Measurements from ENCODE around the gene DYNC1I1.

DYNC1I1 gene

DNA sequence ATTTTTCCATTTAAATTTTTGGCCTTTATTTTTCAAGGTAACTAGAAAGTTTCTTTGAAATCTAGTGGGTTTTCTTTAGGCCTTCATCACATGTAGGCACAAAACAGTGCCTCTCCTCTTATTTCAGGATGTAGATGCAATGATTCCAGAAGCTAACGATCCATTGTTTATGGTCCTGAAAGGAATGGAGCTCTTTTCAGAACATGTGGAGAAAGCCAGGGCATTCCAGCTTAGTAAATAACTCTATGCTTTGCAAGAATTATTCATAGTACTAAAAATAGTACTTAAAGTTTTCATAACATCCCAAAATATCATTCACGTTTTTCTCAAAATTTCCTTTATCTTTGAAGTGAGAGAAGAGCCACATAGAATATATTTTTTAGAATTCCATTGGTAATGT, 91.3 kb downstream of the DYNC1I1 start:
- DNase-seq = no peak

DNA sequence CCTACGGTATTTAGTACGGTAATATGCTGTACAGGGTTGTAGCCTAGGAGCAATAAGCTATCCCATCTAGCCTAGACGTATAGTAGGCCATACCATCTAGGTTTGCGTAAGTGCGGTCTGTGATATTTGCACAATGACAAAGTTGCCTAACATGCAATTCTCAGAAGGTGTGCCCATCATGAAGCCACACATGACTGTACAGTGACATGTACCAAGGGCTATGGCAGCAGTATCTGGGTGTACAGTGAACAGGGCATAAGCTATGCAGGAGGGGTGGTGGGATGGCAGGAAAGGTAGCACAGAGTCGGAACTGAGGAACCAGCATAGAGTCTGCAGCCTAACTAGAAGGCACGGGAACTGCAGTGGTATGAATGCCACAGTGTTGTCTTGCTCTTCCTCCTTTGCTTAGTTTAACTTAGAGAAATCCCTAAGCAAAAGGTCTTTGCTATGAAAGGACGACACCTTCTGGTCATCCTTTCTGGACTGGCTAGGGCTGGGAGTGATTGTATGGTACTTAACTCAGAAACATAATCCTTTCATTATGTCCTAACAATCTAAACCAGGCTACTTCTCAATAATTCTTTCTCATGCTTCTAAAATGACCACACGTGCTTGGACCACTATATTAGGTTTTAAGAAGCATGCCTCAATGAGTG, 93.5 kb downstream of the DYNC1I1 start:
- no peak for DNase-seq

DNA sequence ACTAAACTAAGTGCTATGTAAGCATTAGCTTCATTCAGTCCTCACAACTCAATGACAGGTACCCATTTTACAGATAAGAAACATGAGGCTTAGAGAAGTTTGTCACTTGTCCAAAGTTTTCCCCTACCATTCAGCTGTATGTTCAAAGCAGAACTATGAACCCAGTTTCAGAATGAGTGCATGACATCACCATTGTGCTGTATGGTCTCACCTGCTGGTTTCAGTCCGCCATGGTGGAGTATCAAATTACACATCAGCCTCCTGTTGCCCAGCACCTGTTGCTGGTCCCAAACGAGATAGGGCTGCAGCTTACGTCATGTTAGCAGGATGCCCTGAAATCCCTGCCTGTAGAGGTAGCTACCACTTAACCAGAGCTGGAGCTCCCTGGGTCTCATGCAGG, 95.0 kb downstream of the DYNC1I1 start:
- DNase-seq = no peak

DNA sequence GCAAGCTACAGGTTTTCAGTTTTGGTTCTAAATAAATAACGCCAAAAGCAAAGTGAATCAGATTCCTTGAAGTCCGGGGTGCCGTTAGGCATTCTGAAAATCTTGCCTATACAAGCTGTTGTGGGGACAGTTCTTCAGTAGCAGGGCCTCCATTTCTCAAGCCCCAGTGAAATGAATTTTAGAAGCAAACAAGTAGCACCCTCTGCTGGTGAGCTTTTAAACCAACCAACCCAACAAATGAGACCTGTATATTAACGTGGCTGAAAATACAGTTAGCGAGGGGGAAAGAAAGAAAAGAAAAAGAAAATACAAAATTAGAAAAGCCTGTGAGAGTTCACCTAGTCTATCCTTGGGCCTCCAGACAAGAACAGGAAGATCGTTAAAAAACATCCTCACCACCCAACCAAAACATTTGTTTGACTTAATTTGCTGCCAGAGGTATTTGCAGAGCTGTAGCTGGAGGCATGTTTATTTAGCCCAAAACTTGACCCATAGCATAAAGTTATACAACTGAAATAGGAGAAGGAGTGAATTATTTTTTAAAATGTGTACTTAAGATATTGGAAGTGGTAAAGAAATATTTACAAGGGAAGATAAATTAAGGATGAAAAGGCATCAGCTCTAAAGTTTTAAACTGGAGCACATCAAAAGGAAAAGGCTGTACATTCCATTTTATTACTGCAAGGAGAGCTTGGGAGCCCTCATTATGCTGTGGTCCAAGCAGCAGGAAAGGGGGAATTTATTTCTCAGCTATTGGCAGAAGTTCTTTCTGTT, 98.9 kb downstream of the DYNC1I1 start:
- no peak for DNase-seq

DNA sequence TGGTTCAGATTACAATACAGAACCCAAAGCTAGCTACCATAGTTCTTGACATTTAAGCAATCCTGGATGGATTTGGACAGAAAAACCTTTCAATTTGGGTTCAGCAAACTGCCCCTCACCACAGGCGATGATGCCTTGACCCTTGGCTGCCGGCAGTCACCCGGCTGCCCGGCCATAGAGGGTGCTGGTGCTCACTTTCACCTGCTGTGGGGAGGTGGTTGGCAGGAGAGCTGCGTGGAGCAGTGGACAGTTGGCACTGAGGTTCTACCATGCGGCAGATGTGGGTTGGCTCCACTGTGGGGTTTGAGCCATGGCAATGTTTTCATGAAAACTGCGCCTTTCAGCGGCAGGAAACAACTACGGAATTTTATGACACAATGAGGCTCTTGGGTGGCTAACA, 99.5 kb downstream of the DYNC1I1 start:
- no peak for DNase-seq

DNA sequence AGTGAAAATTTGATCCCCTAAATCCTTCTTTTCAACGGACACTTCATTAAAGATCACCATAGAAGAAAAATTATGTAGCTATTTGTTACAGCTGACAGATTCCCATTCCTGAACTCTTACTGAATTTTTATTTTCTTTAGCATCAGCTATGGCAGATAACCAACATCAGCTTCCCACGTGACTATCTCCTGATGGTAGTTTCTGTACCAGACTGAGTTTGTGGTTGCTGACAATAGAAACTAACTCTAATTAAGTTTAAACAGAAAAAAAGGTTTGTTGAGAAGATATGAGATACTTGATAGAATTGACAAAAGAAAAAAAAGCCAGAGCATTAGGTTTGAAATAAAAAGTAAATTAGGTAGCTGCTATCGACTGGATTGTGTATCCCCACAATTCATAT, 101.8 kb downstream of the DYNC1I1 start:
- DNase-seq = no peak

DNA sequence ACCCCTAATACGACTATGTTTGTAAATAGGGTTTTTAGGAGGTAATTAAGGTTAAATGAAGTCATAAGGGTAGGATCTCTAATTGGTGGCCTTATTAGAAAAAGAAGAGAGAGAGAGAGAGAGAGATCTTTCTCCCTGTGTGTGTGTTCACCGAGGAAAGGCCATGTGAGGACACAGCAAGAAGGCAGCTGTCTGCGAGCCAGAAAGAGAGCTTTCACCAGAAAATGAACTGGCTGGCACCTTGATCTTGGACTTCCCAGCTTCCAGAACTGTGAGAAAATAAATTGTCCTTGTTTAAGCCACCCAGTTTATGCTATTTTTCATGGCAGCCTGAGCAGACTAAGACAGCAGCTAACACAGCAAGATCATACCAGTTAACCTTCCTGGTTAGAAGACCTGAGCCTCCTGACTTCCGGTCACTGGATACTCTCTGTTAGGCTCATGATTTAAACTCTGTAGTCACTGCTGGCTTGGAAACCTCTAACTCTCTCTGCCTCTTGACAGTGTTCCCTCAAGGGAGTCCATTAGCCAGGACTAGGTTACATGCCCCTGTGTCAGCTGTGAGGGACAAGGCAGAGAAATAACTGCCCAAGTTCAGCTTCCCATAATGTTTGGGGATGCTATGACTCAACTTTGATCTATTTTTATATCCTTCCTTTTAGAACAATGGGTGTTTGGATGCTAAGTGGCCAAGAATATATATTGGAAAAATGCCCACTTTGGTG, 102.3 kb downstream of the DYNC1I1 start:
- DNase-seq = no peak

DNA sequence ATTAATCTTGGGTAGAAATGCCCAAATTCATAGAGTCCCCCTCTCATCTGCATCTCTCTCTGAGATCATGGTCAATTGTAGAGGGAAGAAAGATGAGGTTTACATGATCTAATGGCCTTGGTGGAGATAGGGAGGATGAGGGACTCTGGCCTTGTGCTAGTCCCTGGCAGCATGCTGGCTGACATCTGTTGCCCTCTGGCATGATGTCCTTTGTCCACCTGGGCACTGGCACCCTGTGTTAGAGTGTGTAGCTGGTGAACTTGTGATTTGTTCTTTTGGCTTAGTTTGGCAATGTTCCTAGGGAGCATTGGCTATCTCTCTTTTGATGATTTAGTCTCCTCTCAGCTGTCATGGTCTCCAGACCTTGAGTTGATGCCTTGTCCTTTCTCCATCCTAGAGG, 103.2 kb downstream of the DYNC1I1 start:
- DNase-seq = no peak

DNA sequence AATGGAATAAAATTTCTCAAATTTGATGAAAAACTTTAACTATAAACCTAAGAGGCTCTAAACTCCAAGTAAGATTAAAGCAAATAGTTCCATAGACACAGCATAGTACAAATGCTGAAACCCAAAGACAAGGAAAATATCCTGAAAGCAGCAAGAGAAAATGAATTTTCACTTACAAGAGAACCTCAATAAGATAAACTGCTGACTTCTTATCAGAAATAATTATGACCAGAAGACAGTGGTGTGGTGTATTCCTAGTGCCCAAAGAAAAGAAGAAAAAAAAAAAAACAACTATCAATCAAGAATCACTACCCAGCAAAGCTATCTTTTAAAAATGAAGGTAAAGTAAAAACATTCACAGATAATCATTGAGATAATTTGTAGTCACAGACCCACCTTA, 106.3 kb downstream of the DYNC1I1 start:
- DNase-seq = no peak

DNA sequence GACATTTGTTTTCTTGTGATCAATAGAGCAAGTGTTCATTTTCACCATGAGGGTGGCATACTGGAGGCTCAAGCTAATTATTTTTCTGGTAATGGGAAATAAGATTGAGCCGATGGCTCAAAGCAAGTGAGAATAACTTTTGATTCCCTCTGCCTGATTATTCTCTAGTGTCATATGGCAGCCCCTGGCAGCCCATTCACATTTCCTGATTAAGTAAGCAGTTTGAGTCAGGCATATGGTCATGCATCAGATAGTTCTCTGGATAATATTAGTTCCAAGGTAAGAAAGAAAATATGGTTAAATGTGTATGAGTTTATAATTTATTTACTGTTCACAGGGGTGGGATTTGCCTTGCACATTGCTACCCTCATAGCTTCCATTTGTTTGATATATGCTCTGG, 109.2 kb downstream of the DYNC1I1 start:
- no peak for DNase-seq

DNA sequence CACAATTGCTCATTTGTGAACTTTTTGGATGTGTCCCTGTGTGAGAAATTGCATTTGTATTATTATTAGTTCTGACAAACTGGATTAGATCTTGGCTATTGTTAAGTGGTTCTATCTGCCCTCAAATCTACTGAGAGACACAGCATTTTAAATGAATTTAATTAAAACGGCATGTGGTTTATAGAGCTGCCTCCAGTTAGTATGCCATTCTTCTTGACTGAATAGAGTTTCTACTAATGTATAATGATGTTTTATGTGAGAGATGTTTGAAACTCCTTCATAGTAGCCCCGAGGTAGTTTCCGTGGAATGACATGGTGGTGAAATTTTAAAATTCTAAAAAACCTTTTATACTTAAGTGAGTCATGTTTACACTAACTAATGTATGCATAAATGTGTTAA, 110.9 kb downstream of the DYNC1I1 start:
- DNase-seq = no peak

DNA sequence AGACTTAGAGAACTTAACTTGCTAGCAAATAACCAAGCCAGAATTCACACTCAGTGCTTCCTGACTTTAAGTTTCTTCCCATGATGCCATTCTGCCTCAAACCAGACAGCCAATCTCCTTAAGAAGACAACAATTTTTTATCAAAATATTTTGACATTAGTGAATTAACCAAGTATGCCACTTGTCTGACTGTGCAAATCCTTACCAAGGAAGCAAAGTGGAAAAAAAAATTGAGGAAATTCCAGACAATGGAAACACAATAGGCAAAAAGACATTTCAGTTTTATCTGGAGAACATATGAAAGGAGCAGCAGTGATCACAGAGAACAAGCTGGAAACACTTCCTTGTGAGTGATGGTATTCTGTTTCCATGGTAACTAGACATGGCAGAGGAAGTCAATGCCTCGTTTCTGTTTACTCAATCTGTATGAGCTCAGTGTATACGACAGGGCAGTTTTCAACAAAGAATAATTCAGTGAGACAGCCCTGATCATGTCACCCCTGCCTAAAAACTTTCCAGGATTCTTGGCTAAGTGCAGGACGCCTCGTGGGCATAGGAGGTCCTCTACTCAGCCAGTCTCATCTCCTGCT, 114.2 kb downstream of the DYNC1I1 start:
- no peak for DNase-seq

DNA sequence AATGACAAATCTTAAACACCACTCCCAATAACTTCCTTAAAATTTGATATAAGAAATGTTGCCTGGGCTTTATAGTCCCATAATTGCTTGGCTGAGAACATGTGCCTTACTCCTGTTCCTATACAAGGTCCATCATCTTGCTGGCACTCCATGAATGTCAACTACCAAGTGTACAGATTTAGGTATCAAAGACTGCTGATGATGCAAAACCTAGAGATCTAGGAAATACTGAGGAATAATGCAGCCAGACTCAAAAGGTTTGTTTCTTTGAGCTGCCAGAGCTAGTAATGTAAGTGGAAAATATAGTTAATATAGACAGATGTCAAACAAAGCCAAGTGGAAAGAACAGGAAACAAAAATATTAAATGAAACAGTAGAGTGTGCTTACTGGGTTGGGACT, 121.1 kb downstream of the DYNC1I1 start:
- DNase-seq = no peak

DNA sequence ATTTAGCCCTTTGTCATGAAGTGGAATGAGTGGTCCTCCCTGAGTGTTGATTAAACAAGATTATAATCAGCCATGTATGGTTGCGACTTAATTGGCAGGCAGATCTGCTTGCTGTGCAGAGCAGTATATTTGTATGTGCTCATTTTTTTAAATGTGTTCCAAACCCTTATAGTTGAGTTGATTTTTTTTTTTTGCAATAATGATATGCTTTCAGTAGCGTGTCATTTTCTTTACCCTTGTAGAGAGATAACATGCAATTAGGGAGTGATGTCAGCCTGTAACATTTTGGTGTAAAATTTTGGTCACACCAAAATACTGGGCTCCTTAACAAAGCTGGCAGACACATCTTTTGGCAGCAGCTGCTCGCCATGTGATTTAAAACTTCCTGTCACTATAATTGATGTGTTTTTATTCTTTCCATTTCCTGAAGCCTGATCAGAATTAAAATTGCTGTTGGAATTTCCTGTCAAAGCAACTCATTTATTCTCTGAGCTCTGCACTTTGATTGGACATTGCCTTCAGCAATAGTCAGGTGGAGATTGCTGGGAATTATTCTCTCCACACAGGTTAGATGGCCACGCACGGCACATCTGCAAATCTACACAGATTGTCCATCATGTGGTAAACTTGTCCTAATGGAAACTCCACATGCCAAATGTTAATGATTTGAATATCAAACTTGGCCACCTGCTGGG, 125.3 kb downstream of the DYNC1I1 start:
- DNase-seq = no peak

DNA sequence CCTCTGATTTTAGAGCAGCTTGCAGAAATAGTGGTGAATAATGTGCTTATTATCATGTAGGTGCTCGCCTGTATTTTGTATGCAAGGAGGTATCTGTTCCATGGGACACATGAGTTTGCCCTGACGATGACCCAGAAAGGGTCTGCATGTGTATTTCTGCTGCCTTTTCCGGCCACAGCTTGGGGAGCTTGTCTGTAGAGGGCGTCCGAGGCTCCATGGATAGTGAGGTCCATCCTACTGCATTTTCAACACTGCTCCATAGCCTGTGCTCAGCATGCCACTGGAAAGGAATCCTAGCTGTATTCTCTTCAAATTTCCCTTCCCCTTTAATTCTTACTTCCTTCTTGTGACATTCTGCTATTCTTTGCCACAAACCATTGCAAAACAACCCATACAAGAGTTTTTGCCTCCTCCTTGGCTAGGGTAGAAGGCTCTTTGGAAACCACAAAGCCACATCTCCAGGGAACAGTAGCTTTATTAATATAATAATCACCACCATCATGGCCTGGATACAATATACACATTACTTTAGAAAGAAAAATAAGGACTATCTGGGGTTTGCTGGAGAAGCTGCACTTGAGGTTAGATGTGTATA, 127.7 kb downstream of the DYNC1I1 start:
- no peak for DNase-seq

DNA sequence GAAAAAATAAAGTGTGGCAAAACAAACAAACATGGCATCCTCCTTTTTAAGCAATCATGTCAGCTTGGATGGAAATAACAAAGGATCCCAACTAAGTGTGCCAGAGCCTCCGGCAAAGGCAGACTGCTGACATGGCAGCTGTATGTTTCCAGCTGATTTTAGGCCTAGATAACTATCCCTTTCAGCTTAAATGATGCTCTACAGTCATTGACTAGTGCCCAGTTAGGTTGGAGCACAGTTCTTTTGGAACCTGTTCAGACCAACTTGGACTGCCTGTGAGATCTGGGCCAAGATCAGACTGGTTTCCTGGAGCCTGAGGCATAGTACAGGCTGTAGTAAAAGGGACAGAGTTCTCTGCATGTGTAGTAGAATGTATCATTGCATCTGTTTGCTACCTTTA, 128.7 kb downstream of the DYNC1I1 start:
- DNase-seq = no peak

DNA sequence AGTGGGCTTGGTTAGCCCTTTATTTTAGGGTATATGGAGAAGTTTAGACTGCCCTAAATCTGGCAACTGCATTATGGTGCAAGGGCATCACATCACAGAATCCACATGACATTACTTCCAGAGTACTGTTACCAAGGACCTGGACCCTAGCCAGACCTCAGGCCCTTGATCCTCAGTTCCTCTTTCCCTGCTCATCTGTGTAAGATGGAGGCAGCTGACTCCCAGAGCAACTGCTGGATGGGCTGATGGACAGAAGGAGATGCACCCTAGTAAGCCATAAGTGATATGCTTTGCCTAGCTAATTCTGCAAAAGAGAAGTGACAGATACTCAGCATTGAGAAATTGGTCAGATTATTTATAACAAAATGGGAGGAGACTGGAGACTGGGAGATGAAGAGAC, 131.7 kb downstream of the DYNC1I1 start:
- DNase-seq = no peak

DNA sequence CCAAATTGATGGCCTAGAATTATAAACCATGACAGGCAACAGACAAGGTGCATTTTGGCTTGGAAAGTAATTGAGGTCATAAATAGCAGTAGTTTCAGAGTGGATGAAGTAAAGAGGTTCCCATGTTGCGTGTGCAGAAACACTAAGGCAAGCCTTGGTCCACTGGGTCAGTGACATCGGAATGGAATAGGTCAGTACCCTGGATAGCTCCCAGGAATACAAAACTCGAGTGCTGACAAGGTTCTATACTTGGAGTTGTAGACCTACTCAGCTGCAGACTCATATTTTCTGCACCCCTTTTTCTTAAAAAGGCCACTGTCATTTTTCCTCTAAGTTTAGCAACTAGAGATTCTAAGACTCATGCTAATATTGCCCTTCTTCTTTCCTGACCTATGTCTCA, 132.8 kb downstream of the DYNC1I1 start:
- no peak for DNase-seq

DNA sequence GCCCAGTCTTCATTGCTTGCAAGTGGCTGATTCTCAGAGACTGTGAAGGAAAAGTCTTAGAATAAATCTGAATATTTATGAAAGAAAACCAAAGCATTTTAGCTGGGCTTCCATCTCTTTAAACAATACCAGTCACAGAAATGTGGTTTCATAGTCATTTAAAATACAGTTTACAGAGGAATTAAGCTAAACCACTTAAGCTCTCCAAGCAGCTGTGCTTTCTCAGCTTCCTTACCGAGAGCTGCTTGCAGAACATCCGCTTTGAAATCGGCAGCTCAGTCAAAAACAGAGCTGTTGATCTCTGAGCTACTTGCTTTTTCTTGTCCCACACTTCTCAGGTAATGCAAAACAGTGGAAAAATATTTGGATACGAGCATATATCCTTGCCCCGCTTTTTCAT, 134.5 kb downstream of the DYNC1I1 start:
- no peak for DNase-seq

DNA sequence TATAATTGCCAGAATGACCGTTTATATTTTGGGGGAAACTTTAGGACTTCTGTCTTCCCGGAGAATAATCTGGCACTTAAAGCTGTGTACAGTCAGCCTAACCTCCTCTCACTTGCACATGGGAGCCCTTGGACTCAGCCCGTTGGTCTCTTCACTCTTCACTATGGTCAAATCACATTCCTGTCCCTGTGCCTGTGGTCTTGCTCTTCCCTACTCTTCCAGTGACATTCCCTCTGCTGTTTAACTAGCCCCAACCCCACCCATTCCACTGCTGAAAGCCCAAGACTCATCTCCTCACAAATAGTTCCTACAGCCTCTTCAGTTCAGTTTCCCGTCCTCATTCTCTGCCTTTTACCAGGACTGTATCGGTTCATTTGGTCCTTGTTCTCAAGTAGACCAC, 135.0 kb downstream of the DYNC1I1 start:
- DNase-seq = no peak

DNA sequence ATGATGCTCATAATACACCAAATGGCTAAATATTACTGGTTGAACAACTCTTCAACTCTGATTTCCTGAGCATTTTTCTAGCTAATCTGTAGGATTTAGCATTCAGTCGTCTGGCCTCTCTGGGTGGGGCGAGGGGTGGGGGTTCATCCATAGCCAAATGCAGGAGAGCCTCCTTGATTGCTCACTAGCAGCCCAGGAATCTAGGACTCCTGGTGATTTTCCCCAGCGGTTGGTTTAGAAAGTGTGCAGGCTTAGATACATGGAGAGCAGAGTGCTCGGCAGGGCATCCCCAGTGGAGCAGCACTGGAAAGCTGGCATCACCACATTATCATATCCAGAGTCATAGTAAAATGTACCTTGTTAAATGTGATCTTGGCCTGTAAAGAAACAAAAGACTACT, 136.1 kb downstream of the DYNC1I1 start:
- no peak for DNase-seq

DNA sequence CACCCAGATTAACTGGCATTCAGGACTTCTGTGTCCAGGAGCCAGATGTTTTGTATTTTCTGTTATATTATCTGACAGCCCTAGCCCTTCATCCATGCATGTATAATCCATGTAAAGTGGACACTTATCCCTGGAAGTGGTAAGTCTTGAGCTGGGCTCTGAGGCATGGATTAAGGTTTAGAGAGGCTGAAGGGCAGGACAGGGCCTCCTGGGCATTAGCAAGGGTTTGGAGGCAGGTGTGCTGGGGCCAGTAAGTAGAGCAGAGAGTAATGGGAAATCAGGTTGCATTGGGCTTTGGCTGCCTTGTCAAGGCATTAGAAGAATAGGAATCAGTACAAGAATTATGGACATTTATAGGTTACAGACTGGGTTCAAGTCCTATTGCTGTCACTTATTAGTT, 138.0 kb downstream of the DYNC1I1 start:
- no peak for DNase-seq

DNA sequence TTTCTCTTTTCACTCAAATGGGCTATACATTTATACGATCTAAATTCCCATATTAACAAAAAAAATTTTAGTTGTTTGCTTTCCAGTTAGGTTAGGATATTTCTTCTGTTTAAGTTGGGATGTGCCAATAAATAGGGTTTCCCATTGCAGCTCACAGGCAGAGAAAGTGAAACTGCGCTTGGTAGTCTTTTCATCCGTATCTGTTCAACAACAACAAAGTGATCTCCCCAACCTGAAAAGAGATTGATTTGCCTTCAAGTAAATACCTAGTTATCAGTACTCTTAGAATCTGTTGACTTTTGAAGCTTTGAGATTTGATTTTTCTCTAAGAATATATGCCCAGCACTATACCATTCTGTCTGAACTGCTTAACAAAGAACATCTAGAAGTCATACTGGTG, 143.4 kb downstream of the DYNC1I1 start:
- DNase-seq = no peak
